HCT116 (cell line): ENCODE measurements around the gene PLEKHA8.

Source experiments
- ATF3 ChIP-seq: IDR thresholded peaks from 2 replicates; pipeline ENCODE4 v1.6.1; 2012
- CEBPB ChIP-seq: IDR thresholded peaks from 2 replicates; pipeline ENCODE4 v1.6.1; 2012; ENCODE audit warnings: low read depth
- CTCF ChIP-seq, 3 experiments: fragments of 200-600 bp in 1 of 3; sonication (generic) in 1 of 3; IDR thresholded peaks in 2 of 3; conservative IDR thresholded peaks in 1 of 3; 2 replicates each; pipeline ENCODE4 v1.5.1; 2012 to 2017; ENCODE audit warnings: low read depth in 2 of 3, low read length in 2 of 3, antibody characterized with exemption in 1 of 3, borderline replicate concordance in 1 of 3, control low read depth in 1 of 3, mild to moderate bottlenecking in 1 of 3, mixed read lengths in 1 of 3, mixed run types in 1 of 3, moderate library complexity in 1 of 3; ENCODE audit not compliant: insufficient read depth in 1 of 3
- EZH2phosphoT487 ChIP-seq: fragments of 200-600 bp; IDR thresholded peaks from 2 replicates; pipeline ENCODE4 v1.6.1; 2018; ENCODE audit warnings: antibody characterized with exemption, borderline replicate concordance
- MAX ChIP-seq: IDR thresholded peaks from 2 replicates; pipeline ENCODE4 v1.6.1; 2012
- POLR2A ChIP-seq: IDR thresholded peaks from 2 replicates; pipeline ENCODE4 v1.7.0; 2011; ENCODE audit warnings: borderline replicate concordance; ENCODE audit not compliant: insufficient read depth, insufficient read length; ENCODE audit errors: extremely low read depth
- POLR2AphosphoS5 ChIP-seq: IDR thresholded peaks from 2 replicates; pipeline ENCODE4 v1.6.1; 2011; ENCODE audit warnings: mild to moderate bottlenecking, low read depth, low read length, moderate library complexity
- SIN3A ChIP-seq: IDR thresholded peaks from 2 replicates; pipeline ENCODE4 v1.6.1; 2012; ENCODE audit warnings: low read depth
- SP1 ChIP-seq: IDR thresholded peaks from 2 replicates; pipeline ENCODE4 v1.6.1; 2012; ENCODE audit warnings: low read depth
- SRF ChIP-seq: IDR thresholded peaks from 2 replicates; pipeline ENCODE4 v1.6.1; 2012; ENCODE audit warnings: low read depth
- TCF7L2 ChIP-seq: IDR thresholded peaks from 2 replicates; pipeline ENCODE4 v1.7.0; 2011; ENCODE audit warnings: borderline replicate concordance, inconsistent platforms; ENCODE audit not compliant: insufficient read depth, insufficient read length; ENCODE audit errors: extremely low read depth
- ZBTB33 ChIP-seq: IDR thresholded peaks from 2 replicates; pipeline ENCODE4 v1.6.1; 2011; ENCODE audit warnings: mild to moderate bottlenecking, low read length, moderate library complexity; ENCODE audit not compliant: insufficient replicate concordance; ENCODE audit errors: extremely low read depth

GRCh38 chr7:30012757-30013156, 15.5 kb upstream of the PLEKHA8 start:
- TF ChIP-seq CTCF (IDR thresholded peaks at IDR 0.05 in 2 of 3, conservative IDR thresholded peaks at IDR 0.05 in 1 of 3; ENCODE audit: borderline replicate concordance in 1 of 3, insufficient read depth in 1 of 3, low read depth in 2 of 3, low read length in 2 of 3): no peak
- TF ChIP-seq SRF: no peak
- no peak for TF ChIP-seq TCF7L2
- no peak for TF ChIP-seq ATF3
- TF ChIP-seq POLR2A: no peak
- TF ChIP-seq ZBTB33: no peak
- no peak for TF ChIP-seq SP1
- no peak for TF ChIP-seq MAX
- TF ChIP-seq EZH2phosphoT487: no peak
- TF ChIP-seq SIN3A: no peak
- no peak for TF ChIP-seq CEBPB
- no peak for TF ChIP-seq POLR2AphosphoS5
